Measurements from ENCODE around the gene NAA40.

The NAA40 gene

GRCh38 chr11:63938479-63939396, at the start of gene NAA40:
TSS of gene NAA40 (plus strand) at chr11:63939002. CDS start at chr11:63939097, 95 bp downstream.
- peak; percentile 71 for DNase-seq (ENCODE audit: low read depth, low spot score)

GRCh38 chr11:63889344-63889743, 49.5 kb upstream of the NAA40 start:
- DNase-seq (ENCODE audit: low read depth, low spot score): no peak

GRCh38 chr11:63890368-63890767, 48.4 kb upstream of the NAA40 start:
- no peak for DNase-seq (ENCODE audit: low read depth, low spot score)

GRCh38 chr11:63892228-63892627, 46.6 kb upstream of the NAA40 start:
- no peak for DNase-seq (ENCODE audit: low read depth, low spot score)

- DNase-seq (ENCODE audit: low read depth, low spot score): no peak
These were observed 45.4 kb upstream of the NAA40 start for GRCh38 chr11:63893355-63893754.

- no peak for DNase-seq (ENCODE audit: low read depth, low spot score)
These were observed 42.7 kb upstream of the NAA40 start for GRCh38 chr11:63896071-63896470.

- DNase-seq (ENCODE audit: low read depth, low spot score): no peak
These were observed 41.2 kb upstream of the NAA40 start for GRCh38 chr11:63897459-63898146.

GRCh38 chr11:63901660-63902059, 37.1 kb upstream of the NAA40 start:
- no peak for DNase-seq (ENCODE audit: low read depth, low spot score)

GRCh38 chr11:63903884-63904283, 34.9 kb upstream of the NAA40 start:
- no peak for DNase-seq (ENCODE audit: low read depth, low spot score)

- DNase-seq (ENCODE audit: low read depth, low spot score): no peak
These were observed 34.1 kb upstream of the NAA40 start for GRCh38 chr11:63904743-63905142.

GRCh38 chr11:63905179-63905578, 33.6 kb upstream of the NAA40 start:
- DNase-seq (ENCODE audit: low read depth, low spot score): no peak

- DNase-seq (ENCODE audit: low read depth, low spot score): no peak
These were observed 32.7 kb upstream of the NAA40 start for GRCh38 chr11:63906087-63906486.

GRCh38 chr11:63906585-63906984, 32.2 kb upstream of the NAA40 start:
- no peak for DNase-seq (ENCODE audit: low read depth, low spot score)

- no peak for DNase-seq (ENCODE audit: low read depth, low spot score)
These were observed 31.7 kb upstream of the NAA40 start for GRCh38 chr11:63907063-63907462.

GRCh38 chr11:63907808-63908530, 30.8 kb upstream of the NAA40 start:
- no peak for DNase-seq (ENCODE audit: low read depth, low spot score)

- no peak for DNase-seq (ENCODE audit: low read depth, low spot score)
These were observed 30.0 kb upstream of the NAA40 start for GRCh38 chr11:63908631-63909401.

GRCh38 chr11:63909591-63910506, 29.0 kb upstream of the NAA40 start:
- DNase-seq (ENCODE audit: low read depth, low spot score): no peak

- DNase-seq (ENCODE audit: low read depth, low spot score): no peak
These were observed 28.1 kb upstream of the NAA40 start for GRCh38 chr11:63910675-63911074.

- DNase-seq (ENCODE audit: low read depth, low spot score): no peak
These were observed 27.4 kb upstream of the NAA40 start for GRCh38 chr11:63911440-63911839.

GRCh38 chr11:63911876-63912275, 26.9 kb upstream of the NAA40 start:
- no peak for DNase-seq (ENCODE audit: low read depth, low spot score)
